GM18907 (cell line): Measurements from ENCODE around the gene RIOX2.

Source experiments
- ATAC-seq: cut with Tn5 transposase; IDR thresholded peaks from one replicate; pipeline ENCODE4 v1.9.1; 2021; ENCODE audit warnings: mild to moderate bottlenecking, moderate library complexity; ENCODE audit not compliant: unreplicated experiment

Gene RIOX2

DNA sequence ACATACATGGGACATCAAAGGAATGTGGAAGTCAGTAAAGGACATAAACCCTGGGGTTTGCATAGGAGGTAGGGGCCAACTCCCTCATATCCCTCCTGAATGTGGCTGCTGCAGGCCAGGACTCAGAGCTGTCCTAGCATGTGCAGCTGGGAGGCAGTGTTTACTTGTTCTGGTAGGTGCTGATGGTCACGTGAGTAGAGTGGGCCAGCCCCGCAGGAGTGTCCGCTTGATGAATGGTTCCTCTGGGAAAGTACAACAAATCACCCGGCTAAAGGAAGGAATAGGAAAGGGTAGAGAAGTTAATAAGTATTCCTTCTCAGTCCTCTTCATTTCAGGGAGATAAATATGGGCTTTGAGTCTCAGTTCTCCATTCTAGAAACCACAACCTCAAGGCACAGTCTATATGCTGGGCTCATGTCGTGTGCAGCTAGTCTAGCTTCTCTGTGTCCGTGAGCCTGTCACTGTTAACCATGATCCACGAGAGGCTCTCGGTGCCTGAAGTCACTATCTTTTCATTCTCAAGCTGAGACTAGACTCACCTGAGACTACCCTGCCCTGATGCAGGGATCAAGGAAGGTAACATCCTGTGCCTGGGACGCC, 17.9 kb downstream of the RIOX2 start:
- peak; percentile 65 for ATAC-seq

DNA sequence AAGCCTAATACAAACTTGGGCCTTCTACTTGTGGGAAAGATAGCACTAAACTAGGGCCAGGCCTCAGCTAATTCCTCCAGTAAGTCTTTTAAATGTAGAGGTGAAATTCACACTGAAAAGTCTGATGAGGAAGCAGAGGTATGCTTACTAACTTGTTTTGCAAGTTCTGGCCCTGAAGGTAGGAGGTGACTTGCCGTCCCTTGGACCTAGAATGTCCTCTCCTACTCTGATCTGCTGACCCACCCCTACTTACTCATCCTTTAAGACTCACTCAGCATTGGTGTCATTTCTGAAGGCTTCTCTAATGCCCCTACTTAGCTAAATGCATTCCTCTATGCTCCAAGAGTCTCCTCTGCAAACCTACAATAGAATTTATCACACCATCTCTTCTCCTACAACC, 19.4 kb downstream of the RIOX2 start:
- no peak for ATAC-seq

DNA sequence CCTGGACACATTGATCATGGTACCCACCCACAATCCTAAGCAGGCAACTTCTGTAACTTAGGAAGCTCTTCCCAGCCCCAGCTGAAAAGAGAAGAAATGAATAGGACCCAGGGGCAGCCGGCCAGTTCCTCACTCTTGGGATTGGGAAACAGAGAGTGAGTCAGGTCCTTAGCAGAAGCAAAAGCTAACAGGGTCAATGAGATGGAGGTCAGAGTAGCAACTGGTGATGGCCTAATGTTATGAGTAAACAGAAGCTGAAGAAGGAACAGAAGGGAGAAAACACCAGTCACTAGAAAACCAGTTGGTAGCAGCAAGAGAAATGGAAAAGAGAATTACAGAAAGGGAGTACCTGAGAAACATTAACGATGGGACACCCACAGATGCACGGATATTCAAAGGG, 20.0 kb downstream of the RIOX2 start:
- ATAC-seq, result no peak

DNA sequence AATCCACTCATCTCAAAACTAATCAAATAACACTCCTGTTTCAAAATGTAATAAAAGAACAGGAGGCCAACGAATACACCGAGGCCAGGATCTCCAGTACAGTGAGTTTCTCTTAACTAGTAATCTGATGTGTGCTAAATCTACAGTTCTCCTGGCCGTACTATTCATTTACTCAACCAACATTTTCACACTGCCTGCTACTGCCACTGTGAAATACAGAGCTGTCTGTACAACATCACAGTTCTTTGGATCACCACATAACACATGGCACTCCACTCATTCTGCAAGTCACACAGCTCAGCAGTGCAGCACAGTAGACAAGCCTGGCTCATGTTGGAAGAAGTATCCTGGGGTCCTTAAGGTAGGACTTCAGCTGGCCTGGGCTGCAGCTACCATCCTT, 21.9 kb downstream of the RIOX2 start:
- ATAC-seq, result no peak

DNA sequence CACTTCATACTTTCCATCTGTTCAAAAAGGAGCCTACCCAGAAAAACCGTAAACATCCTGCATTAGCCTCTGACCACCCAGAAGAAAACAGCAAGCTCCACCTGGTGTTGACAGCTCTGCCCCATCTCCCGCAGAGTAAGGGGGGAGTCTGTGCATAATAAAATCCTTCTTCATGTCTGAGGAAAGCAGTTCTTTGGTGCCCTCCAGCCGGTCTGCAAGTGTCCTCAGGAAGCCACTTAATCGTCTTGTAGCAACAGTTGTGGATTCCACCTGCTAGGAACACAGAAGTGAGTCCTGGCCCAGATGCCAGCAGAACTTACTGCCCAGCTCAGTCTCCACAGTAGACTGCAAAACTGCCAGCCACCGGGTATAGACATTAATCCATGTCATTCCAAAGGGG, 22.5 kb downstream of the RIOX2 start:
- no peak for ATAC-seq

DNA sequence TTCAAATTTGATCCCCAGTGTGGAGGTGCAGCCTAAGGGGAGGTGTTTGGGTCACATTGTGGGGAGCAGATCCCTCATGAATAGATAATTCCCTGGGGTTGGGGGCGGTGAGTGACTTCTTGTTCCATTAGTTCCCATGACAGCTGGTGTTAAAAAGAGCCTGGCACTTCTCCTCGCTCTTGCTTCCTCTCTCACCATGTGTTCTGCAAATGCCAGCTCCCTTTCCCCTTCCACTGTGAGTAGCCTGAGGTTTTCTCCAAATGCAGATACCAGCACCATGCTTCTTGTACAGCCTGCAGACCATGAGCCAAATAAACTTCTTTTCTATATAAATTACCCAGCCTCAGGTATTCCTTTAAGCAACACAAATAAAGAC, 23.1 kb downstream of the RIOX2 start:
- ATAC-seq, result no peak

DNA sequence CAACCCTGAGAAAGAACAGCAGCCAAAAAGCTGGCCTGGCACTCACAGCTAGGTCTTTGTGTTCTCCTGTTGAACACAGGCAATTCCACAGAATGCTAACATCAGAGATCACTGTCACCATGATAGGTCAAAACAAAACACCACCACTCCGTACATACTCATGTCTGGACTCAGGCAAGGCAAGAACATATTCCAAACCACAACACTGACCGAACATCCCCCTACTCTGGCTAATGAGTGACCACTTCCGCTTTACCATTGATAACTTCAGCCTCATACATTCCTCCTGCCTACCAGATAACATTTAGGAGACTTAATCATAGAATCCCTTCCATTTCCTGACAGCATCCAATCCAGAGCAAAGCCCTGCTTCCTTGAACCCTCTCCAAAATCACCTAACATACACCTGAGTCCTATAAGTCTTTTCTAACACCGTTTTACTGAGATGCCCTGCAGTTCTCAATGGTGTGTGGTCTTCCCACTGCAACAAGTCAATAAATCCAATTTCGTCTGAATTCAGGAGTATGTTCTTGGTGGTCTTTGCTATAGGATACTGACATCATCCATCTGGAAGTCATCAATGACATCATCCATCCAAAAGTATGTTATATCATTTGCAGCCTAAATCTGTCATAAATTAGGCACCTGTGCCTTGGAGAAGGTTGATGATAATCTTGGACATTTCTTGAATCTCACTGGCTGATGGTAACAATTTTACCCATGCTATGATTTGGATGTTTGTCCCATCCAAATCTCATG, 23.7 kb downstream of the RIOX2 start:
- ATAC-seq, result no peak

DNA sequence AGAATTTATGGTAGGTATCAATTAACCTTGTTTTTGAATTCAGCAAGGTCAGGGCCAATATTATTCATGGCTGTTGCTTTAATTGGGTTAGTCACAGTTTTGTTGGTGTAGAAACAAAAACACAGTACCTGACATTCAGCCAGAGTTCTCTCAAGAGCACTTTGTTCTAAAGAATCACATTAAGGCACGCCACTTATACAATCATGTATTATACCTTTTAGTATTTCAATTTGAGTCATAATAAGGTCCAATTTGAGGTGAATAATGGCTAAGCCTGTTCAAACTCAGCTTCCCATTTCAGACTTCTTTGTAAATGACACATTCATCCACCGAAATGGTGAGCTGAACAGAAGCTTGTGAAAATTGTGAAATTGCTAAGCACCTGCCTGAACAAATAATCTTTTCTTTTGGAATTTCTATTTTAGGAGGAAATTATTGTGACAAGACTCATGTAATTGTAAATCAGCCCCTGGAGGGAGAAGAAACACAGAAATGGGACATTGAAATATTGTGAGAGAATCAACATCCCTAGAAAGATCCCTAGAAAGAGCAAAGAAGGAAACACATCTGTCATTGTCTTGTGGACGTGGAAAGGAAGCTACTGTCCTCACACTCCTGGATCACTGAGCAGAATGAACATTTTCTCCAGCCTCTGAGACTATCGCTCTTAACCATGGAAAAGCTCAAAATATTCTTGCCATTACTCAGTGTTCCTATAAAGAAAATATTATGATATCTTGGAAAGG, 29.3 kb downstream of the RIOX2 start:
- no peak for ATAC-seq

DNA sequence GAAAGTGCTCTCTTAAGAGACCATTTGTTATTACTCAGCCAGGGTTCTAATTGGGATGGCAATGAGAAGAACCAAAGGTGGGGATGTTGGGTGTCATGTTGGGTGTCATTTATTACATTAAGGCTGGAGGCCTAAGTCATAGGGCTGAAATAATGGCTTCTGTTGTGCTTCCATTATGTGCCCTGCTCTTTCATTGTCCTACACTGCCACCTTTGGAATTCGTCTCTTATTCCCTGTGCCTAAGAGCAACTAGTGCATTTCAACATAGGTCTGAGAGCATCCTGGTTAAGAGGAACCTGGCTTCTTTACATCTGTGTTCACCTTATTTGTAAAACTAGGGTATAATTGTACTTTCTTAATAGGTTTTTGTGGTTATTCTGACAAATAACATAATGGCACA, 32.2 kb downstream of the RIOX2 start:
- no peak for ATAC-seq

DNA sequence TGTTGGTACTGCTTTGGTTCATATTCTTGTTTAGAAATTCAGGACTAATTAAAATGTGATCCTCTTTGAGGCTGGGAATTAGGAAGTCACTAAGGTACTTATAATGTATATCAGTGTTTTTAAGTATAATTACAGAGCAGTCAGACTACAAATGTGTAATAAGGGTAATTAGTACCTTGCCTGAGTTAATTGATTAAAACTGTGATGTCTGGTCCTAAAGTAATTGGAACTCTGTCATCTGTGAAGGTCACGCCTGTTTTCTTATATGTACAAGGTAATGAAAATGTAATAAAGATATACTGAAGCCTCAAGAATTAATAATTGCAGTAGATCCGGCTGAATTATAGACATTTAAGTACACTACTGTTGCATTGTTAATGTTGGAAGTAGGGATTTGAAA, 32.8 kb downstream of the RIOX2 start:
- no peak for ATAC-seq

DNA sequence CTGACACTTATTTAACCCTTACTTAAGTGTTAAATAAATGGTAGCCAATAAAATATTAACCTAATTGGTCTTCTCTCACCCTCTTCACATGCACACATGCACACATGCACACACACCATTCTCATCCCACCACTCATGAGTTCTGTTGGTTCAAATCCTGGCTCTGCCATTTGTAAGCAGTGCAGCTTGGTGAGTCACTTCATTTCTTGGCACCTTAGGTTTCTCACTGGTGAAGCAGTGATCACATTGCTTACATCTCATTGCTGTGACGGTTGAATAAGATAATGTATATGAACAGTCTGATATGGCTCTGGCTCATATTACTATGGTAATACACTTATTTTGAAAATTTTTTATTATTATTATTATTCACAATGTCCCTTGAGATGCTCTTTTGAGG, 33.8 kb downstream of the RIOX2 start:
- ATAC-seq, result no peak

DNA sequence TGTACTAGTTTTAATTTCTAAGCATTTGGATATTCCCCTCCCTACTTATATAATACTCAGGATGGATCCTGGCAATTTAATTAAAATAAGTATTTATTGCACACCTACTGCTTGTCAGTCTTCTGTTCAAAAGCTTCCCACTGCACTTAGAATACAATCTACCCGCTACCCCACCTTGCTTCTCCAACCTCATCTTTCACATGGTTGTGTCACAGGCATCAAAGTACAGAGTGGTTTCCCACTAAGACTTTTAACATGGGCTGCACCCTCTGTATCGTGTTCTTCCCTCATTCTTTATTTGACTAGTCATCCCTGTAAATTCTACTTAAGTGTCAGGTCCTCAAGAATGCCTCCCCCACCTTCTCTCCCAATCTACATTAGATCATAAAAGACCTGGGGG, 35.0 kb downstream of the RIOX2 start:
- ATAC-seq, result no peak

DNA sequence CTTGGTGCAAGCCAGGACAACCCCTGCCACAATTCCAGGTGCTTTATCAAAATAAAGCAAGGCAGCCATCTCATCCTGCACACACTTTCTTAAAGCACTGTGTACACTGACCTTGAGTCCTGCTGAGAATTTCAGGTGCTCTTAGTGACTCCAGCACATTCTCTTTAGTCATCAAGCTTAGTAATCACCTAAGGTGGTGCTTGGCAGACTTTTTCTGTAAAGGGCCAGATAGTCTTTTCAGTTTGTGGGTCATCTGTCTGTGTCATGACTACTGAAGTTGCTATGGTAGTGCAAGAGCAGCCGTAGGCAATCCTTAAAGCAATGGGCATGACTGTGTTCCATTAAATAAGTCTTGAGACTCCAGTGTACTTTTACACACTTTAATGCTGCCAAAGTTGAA, 36.4 kb downstream of the RIOX2 start:
- ATAC-seq, result no peak

DNA sequence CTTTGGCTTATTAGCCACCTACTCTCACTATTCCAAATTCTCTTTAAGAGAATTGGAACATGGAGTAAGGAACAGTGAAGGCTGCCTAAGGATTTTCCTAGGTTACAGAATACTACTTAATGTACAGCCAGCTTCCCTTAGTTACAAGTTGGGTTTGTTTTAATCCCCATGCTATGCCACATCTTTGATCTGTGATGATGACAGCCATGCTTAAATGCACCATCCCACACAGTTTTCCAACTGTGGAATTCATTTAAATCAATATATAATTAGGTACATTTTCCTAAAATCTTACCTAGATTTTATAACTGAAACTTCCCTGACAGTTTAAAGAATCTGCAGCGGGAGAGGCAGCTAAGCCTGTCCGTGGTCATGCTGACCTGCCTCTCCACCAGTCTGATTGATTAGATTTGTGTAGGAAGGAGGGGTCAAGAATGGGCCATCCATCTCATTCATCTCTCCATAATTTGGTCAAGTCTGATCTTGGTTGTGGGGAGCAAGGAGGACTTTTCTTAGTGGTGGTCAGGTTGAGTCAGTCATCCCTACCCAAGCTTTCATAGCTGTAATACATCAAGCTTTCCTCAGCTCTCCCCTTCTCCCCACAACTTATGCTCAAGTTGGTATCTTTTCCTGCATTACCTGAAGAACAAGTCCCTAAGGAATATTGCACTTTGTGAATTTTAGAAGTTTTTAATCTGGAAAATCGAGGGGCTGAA, 37.1 kb downstream of the RIOX2 start:
- no peak for ATAC-seq

DNA sequence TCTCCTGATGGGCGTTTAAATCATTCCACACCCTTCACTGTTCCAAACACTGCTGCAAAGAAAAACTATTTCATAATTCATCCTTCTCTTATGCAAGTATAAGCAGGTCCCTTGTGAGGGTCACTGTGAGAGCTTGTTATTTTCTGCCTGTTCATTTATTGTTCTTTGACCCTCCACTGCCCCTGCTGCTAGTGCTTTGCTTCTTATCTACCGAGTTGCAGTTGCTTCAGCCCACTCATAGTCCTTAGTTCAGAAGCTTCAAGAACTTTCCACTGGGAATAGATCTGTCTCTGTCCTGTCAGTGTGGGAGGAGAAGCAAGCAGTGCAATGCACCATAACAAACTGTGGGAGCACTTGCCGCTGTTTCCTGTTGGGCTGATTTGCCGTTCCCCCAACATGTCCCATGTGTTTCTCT, 39.8 kb downstream of the RIOX2 start:
- no peak for ATAC-seq

DNA sequence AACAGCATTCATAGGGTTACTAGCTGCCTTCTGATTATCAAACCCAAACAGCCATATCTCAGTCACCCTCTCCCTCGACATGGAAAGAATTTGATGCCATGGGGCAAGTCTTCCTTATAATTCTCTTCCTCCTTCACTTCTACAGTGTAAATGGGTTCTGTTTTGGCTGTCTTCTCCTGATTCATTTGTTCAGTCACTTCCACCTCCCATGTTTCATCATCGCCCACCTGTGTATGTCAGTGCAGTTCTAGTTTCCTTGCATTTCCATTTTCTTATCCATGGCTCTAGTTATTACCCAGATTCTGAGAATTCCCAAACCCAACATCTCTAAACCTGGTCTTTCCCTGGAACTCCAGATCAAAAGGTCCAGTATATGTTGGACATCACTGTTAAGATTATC, 41.0 kb downstream of the RIOX2 start:
- ATAC-seq, result no peak

DNA sequence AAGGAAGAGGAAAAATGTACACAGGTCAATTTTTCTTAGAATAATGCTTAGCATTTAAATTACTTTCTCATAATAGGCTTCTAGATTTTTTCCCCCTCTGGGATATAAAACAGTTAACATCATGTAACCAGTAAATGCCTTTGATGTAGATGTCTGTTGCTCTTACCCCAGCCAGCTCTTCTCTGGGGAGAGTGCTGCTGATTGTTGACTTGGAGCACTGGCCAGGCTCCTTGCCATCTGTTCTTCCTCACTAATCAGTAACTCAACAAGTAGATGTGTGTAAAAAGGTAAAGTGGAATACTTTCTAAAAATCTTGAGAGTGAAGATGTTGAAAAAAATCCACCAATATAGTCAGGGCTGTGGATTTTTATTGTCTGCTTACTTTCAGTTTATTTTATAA, 42.2 kb downstream of the RIOX2 start:
- no peak for ATAC-seq

DNA sequence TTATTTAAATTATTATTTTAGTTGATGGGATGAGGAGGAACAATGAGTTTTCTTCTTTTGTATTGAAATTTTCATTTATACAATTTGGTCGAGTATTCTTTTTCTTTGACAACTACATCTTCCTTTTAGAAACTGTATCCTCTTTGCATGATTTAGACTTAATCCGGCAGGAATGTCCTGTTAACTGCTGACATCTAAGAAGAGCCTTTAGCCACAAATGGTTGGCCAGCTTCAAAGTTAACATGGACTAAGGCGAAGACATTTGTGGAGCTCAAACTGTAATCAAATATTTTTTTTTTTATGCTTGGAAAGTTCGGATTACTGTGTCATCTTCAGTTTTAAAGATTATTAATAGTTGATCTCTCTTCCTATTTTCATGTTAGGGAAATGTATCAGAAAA, 43.2 kb downstream of the RIOX2 start:
- no peak for ATAC-seq

DNA sequence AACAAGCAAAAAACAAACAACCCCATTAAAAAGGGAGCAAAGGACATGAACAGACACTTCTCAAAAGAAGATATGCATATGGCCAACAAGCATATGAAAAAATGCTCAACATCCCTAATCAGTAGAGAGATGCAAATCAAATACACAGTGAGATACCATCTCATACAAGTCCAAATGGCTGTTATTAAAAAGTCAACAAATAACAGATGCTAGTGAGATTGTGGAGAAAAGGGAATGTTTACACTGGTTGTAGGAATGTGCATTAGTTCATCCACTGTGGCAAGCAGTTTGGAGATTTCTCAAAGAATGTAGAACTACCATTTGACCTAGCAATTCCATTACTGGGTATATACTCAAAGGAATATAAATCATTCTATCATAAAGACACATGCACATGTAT, 44.5 kb downstream of the RIOX2 start:
- ATAC-seq, result no peak

DNA sequence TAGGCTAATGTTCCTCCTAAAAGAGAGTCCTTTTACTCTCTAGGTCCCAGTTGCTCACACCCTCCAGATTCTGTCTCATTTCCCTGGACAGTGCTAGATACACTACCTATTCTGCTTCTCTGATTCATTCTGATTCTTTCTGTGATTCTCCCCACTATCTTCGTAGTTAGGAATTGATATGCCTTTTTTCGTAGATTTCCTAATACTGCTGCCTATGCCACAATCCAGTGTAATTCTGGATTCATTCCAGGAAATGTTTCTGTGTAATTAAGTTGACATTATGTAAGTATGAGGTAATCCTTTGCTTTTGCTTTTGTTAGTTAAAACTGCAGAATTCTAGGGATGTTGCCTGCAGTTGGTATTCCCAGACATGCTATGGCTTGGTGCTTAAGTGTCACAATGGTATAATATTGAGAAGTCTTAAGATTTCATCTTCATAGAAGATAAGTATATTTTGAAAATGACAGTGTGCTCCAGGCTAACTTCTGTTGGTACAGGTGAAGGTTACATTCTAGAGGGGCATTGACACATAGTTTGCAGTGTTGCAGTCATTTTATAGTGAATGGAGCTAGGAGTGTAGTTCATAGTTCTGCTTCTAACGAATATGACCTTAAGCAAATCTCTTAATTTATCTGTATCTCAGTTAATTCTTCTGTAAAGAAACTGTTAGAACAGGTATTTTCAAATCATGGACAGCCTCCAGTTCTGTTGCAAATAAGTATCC, 54.3 kb downstream of the RIOX2 start:
- ATAC-seq, result no peak

DNA sequence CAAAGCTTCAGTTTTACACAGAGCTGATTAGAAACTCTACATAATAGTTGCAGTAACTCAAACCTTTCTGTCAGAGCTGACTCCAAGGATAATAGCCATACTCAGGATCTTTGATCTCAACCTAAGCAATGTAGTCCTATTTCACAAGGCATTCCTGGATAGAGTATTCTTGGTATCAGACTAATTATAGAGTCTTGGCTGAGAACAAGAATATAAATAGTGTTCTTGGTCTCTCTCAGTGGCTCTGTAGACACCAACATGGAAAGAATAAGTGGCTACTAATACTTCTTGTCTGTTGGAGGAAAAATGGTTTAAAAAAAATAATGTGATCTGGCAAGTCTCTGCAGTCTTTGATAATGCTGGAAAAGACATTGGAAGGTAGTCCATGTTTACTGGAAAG, 55.7 kb downstream of the RIOX2 start:
- no peak for ATAC-seq
